HepG2 (cell line): ENCODE results near the gene BAG3. TPM values are rescaled to one million over a fixed set of nuclear protein-coding genes. Genes with fewer than 3 reads are reported as not detected.

Experiments
- AKNA ChIP-seq: sonication (generic); formaldehyde crosslinking; IDR thresholded peaks from 2 replicates; pipeline ENCODE4 v1.4.0; 2020; ENCODE audit warnings: missing genetic modification reagents, borderline replicate concordance
- E2F2 ChIP-seq: sonication (generic); formaldehyde crosslinking; IDR thresholded peaks from 2 replicates; pipeline ENCODE4 v1.4.0; 2020; ENCODE audit warnings: missing genetic modification reagents, borderline replicate concordance
- HMGXB4 ChIP-seq, 2 experiments: sonication (generic) in 1 of 2; formaldehyde crosslinking in 1 of 2; IDR thresholded peaks; 2 replicates each; pipeline versions ENCODE4 v1.4.0 to v1.6.1; 2018 to 2020; ENCODE audit warnings: missing genetic modification reagents in 2 of 2, borderline replicate concordance in 1 of 2, low read depth in 1 of 2, mild to moderate bottlenecking in 1 of 2, missing biosample characterization in 1 of 2
- HOMEZ ChIP-seq: IDR thresholded peaks from 2 replicates; pipeline ENCODE4 v1.6.1; 2016; ENCODE audit warnings: low read depth
- JUND ChIP-seq: sonication (generic); formaldehyde crosslinking; IDR thresholded peaks from 2 replicates; pipeline ENCODE4 v1.8.0; 2022; ENCODE audit warnings: mild to moderate bottlenecking, missing genetic modification reagents
- MAFK ChIP-seq, 2 experiments: IDR thresholded peaks in 1 of 2; conservative IDR thresholded peaks in 1 of 2; 2 replicates each; pipeline ENCODE4 v1.6.1; 2011; ENCODE audit warnings: improper control_type of control experiment in 2 of 2, low read length in 2 of 2
- REPIN1 ChIP-seq: sonication (generic); formaldehyde crosslinking; IDR thresholded peaks from 2 replicates; pipeline ENCODE4 v1.8.0; 2022; ENCODE audit warnings: missing genetic modification reagents, low read depth, mild to moderate bottlenecking, borderline replicate concordance
- RERE ChIP-seq: IDR thresholded peaks from 2 replicates; pipeline ENCODE4 v1.6.1; 2016; ENCODE audit warnings: low read depth, missing genetic modification reagents, missing compliant biosample characterization
- SIN3A ChIP-seq: IDR thresholded peaks from 2 replicates; pipeline ENCODE4 v1.6.1; 2011; ENCODE audit warnings: low read depth, mild to moderate bottlenecking, control low read depth, low read length, borderline replicate concordance
- ZFP1 ChIP-seq: IDR thresholded peaks from 2 replicates; pipeline ENCODE4 v1.6.1; 2016
- ZFP90 ChIP-seq: sonication (generic); formaldehyde crosslinking; IDR thresholded peaks from 2 replicates; pipeline ENCODE4 v1.8.0; 2022; ENCODE audit warnings: missing genetic modification reagents, mild to moderate bottlenecking, inconsistent platforms, borderline replicate concordance
- ZNF550 ChIP-seq: sonication (generic); formaldehyde crosslinking; IDR thresholded peaks from 2 replicates; pipeline ENCODE4 v1.4.0; 2020; ENCODE audit warnings: mild to moderate bottlenecking, missing genetic modification reagents, borderline replicate concordance
- polyA plus RNA-seq, 8 experiments: library from polyadenylated mRNA; depleted of rRNA in 3 of 8; stranded (reverse) in 7 of 8; unstranded in 1 of 8; fragments of >200 nt; fragmentation: Illumina TruSeq in 4 of 8; extraction: Trizol in 4 of 8; gene quantifications; 2 replicates each; pipeline versions ENCODE4 v1.2.1 to v1.2.3, GENCODE V29; 2011 to 2016; ENCODE audit warnings: low read depth in 4 of 8, missing spikeins in 1 of 8, mixed read lengths in 1 of 8; ENCODE audit not compliant: insufficient read depth in 1 of 8
- total RNA-seq, 5 experiments: library from RNA; depleted of rRNA; stranded (reverse); fragments of >200 nt; fragmentation: Illumina TruSeq; extraction: Trizol; gene quantifications; 2 replicates each; pipeline ENCODE4 v1.2.3, GENCODE V29; 2016; ENCODE audit warnings: low read depth in 1 of 5

BAG3 gene
- total and polyA plus RNA-seq, 2 of the 13 experiments (the other 11 are each of a cell fraction or from before 2014, with no cell fraction given): 2.9 to 6.7 TPM

- peak; percentile 51; the same call in 1 of the 2 replicates for TF ChIP-seq REPIN1 (CRISPR knock-in tag)
- TF ChIP-seq E2F2 (CRISPR knock-in tag): no peak
- TF ChIP-seq ZFP1 (CRISPR knock-in tag): no peak
- 0 out of 4 replicates have a peak, but pooled peaks of 1 of the 2 experiments have one; percentile 43 for TF ChIP-seq HMGXB4 (CRISPR knock-in tag; IDR thresholded peaks at IDR 0.05; ENCODE audit: borderline replicate concordance in 1 of 2, low read depth in 1 of 2)
- no peak for TF ChIP-seq ZFP90
- no peak for TF ChIP-seq SIN3A
- TF ChIP-seq HOMEZ (CRISPR knock-in tag): no peak
- TF ChIP-seq ZNF550: no peak
- TF ChIP-seq AKNA (CRISPR knock-in tag): no peak
- TF ChIP-seq JUND: no peak
- no peak for TF ChIP-seq RERE (CRISPR knock-in tag)
- TF ChIP-seq MAFK (conservative IDR thresholded peaks at IDR 0.05 in 1 of 2, IDR thresholded peaks at IDR 0.05 in 1 of 2; ENCODE audit: low read length in 2 of 2): no peak
These were observed 34.2 kb upstream of the BAG3 start (continued) for GRCh38 chr10:119616882-119617570.
